ENCODE measurements around the gene CNTNAP2. TPM values are rescaled to one million over a fixed set of nuclear protein-coding genes. Genes with fewer than 3 reads are reported as not detected.

The CNTNAP2 gene
- total RNA-seq, 1 experiment from 2014 or later: 64.5 TPM

GRCh38 chr7:148434887-148435286, 2318.3 kb downstream of the CNTNAP2 start:
- no peaks in the 10 kb centered on the region for H3K23me2 ChIP-seq (ENCODE audit: insufficient read length, low read depth, low read length, poor library complexity, severe bottlenecking)
- no peak overlapping the region for H4K8ac ChIP-seq (replicated peaks; ENCODE audit: insufficient read length, low read depth, low read length)
- TF ChIP-seq CTCF (conservative IDR thresholded peaks at IDR 0.05): no peak
- no peak overlapping the region for H3K56ac ChIP-seq (ENCODE audit: insufficient read length, low read depth, low read length)
- no peak overlapping the region for H2BK12ac ChIP-seq (ENCODE audit: insufficient read length, low read depth, low read length)
- H3K9me3 Mint-ChIP-seq: peaks cover 4 to 8% of the 10 kb centered on the region in 2 experiments; a peak in 3 of 5 replicates
- H3K27ac Mint-ChIP-seq: no peak overlapping the region; a peak in 1 of 7 replicates
- H2BK120ac ChIP-seq (ENCODE audit: low read depth, low read length, poor library complexity, severe bottlenecking): no peak overlapping the region
- H3K79me2 ChIP-seq (ENCODE audit: insufficient read depth, low read length): no peaks in the 10 kb centered on the region
- H3K4me2 ChIP-seq (ENCODE audit: insufficient read depth, insufficient read length, low read length): no peak overlapping the region
- H3K23ac ChIP-seq (ENCODE audit: insufficient read length, low read depth, low read length): no peak overlapping the region
- no peak overlapping the region for H2BK5ac ChIP-seq (ENCODE audit: insufficient read length, low read length)
- H2AFZ ChIP-seq (ENCODE audit: low read length): no peak overlapping the region
- no peaks in the 10 kb centered on the region for H3K79me1 ChIP-seq (ENCODE audit: insufficient read depth, low read depth, low read length, poor library complexity, severe bottlenecking)
- H3T11ph ChIP-seq (ENCODE audit: low read length): no peak overlapping the region
- no peaks in the 10 kb centered on the region for H3K9me3 ChIP-seq (ENCODE audit: control insufficient read depth, low read depth, low read length)
- H4K91ac ChIP-seq (ENCODE audit: insufficient read length, low read depth, low read length): no peak overlapping the region
- peaks cover 13% of the 10 kb centered on the region for H3K27me3 Mint-ChIP-seq (ENCODE audit: low read depth)
- no peaks in the 10 kb centered on the region for H3K4me1 ChIP-seq (ENCODE audit: insufficient read depth, low read length)
- no peak overlapping the region for H2BK20ac ChIP-seq (ENCODE audit: low read depth, low read length, poor library complexity, severe bottlenecking)
- no peak overlapping the region for H3K4ac ChIP-seq (ENCODE audit: low read depth, low read length)
- no peak overlapping the region for H3K9ac ChIP-seq (ENCODE audit: extremely low read depth, insufficient read length, low read length)
- H2AK5ac ChIP-seq (ENCODE audit: insufficient read length, low read length): no peak overlapping the region
- DNase-seq: no peak
- peaks cover 8 to 9% of the 10 kb centered on the region in 2 experiments for H3K4me1 Mint-ChIP-seq
- H3K27ac ChIP-seq (ENCODE audit: insufficient read length, low read depth, low read length): no peak overlapping the region
- H3K27me3 ChIP-seq (ENCODE audit: insufficient read depth, low read length): no peaks in the 10 kb centered on the region
- no peak overlapping the region for H3K18ac ChIP-seq (ENCODE audit: insufficient read length, low read depth, low read length)
- no peak overlapping the region for H3K4me3 Mint-ChIP-seq
- H3K14ac ChIP-seq (ENCODE audit: insufficient read depth, low read length): no peak overlapping the region
- H4K5ac ChIP-seq (ENCODE audit: insufficient read length, low read depth, low read length): no peak overlapping the region
- H2BK15ac ChIP-seq (ENCODE audit: low read depth, low read length): no peak overlapping the region
- no peaks in the 10 kb centered on the region for H4K20me1 ChIP-seq (ENCODE audit: control insufficient read depth, insufficient read depth, insufficient read length)
- WGBS (ENCODE audit: extremely low coverage, insufficient read length, low lambda C conversion rate): no CpG with 5 or more reads among the region's 2 CpGs
- H3K36me3 Mint-ChIP-seq (ENCODE audit: insufficient read depth in 1 of 3, low read depth in 3 of 3): no peaks in the 10 kb centered on the region; a peak in 1 of 7 replicates
